Naive thymus-derived CD4-positive, alpha-beta T cell (primary cell): ENCODE data around the gene FAM83D. TPM values are rescaled to one million over a fixed set of nuclear protein-coding genes. Genes with fewer than 3 reads are reported as not detected.

Source experiments
- ATAC-seq: fragments of 150-1000 bp; cut with Tn5 transposase; 2 replicates; pipeline ENCODE4 v1.10.0; 2021; ENCODE audit warnings: mild to moderate bottlenecking, moderate library complexity
- CTCF ChIA-PET: fragments of 350-600 bp; sonication (Branson Sonifier 250); formaldehyde crosslinking; loops from one replicate; lab custom pipeline; 2021; ENCODE audit warnings: antibody characterized with exemption; lab: Charles Lee
- POLR2A ChIA-PET: fragments of 350-600 bp; sonication (Branson Sonifier 250); formaldehyde crosslinking; loops from one replicate; lab custom pipeline; 2021; ENCODE audit warnings: antibody characterized with exemption, inconsistent platforms; lab: Charles Lee
- DNase-seq, 9 donors: peaks; one replicate each; pipeline versions ENCODE4 v3.0.0 to v3.0.0-alpha.2; 2020 to 2022; ENCODE audit warnings: mixed read lengths in 1 of 9
- H3K27ac ChIP-seq: one replicate; pipeline ENCODE4 v1.7.0; 2013; ENCODE audit warnings: mild to moderate bottlenecking, low read depth, low read length, moderate library complexity
- H3K27me3 ChIP-seq, 2 donors: one replicate each; pipeline ENCODE4 v1.7.0; 2013; ENCODE audit warnings: low read length in 2 of 2, mild to moderate bottlenecking in 2 of 2, moderate library complexity in 2 of 2; ENCODE audit not compliant: control insufficient read depth in 2 of 2, insufficient read depth in 2 of 2
- H3K36me3 ChIP-seq, 3 experiments: 1 replicate in 2 of 3; 2 replicates in 1 of 3; pipeline ENCODE4 v1.7.0; 2013; ENCODE audit warnings: low read length in 3 of 3, mild to moderate bottlenecking in 3 of 3, moderate library complexity in 1 of 3; ENCODE audit not compliant: insufficient read depth in 3 of 3, control insufficient read depth in 2 of 3
- H3K4me1 ChIP-seq, 2 donors: one replicate each; pipeline ENCODE4 v1.7.0; 2013; ENCODE audit warnings: low read length in 2 of 2, mild to moderate bottlenecking in 2 of 2, moderate library complexity in 1 of 2; ENCODE audit not compliant: control insufficient read depth in 2 of 2, insufficient read depth in 2 of 2
- H3K4me3 ChIP-seq: 2 replicates; pipeline ENCODE4 v1.7.0; 2013; ENCODE audit warnings: mild to moderate bottlenecking, low read length
- H3K9me3 ChIP-seq, 3 experiments: 1 replicate in 2 of 3; 2 replicates in 1 of 3; pipeline ENCODE4 v1.7.0; 2013; ENCODE audit warnings: low read length in 3 of 3; ENCODE audit not compliant: control insufficient read depth in 2 of 3
- H3K27ac Mint-ChIP-seq, 9 donors: one replicate each; pipeline ENCODE4 v1.8.0; 2020 to 2022; ENCODE audit warnings: mixed read lengths in 9 of 9, mild to moderate bottlenecking in 8 of 9, moderate library complexity in 5 of 9, inconsistent platforms in 2 of 9
- H3K27me3 Mint-ChIP-seq, 5 donors: one replicate each; pipeline ENCODE4 v1.8.0; 2021 to 2022; ENCODE audit warnings: mixed read lengths in 5 of 5, mild to moderate bottlenecking in 1 of 5
- H3K36me3 Mint-ChIP-seq, 5 donors: one replicate each; pipeline ENCODE4 v1.8.0; 2020 to 2022; ENCODE audit warnings: mixed read lengths in 5 of 5, mild to moderate bottlenecking in 3 of 5, inconsistent platforms in 1 of 5
- H3K4me1 Mint-ChIP-seq, 7 donors: one replicate each; pipeline ENCODE4 v1.8.0; 2020 to 2022; ENCODE audit warnings: mixed read lengths in 7 of 7, mild to moderate bottlenecking in 3 of 7, inconsistent platforms in 1 of 7
- H3K4me3 Mint-ChIP-seq, 10 donors: one replicate each; pipeline ENCODE4 v1.8.0; 2020 to 2022; ENCODE audit warnings: mild to moderate bottlenecking in 10 of 10, mixed read lengths in 10 of 10, moderate library complexity in 6 of 10, inconsistent platforms in 2 of 10
- H3K9me3 Mint-ChIP-seq, 11 donors: one replicate each; pipeline ENCODE4 v1.8.0; 2020 to 2022; ENCODE audit warnings: mixed read lengths in 11 of 11, mild to moderate bottlenecking in 4 of 11, inconsistent platforms in 1 of 11, moderate library complexity in 1 of 11
- intact Hi-C, 2 donors: fragments of 100-400 bp; cut with micrococcal nuclease; formaldehyde crosslinking; loops; one replicate each; pipeline ENCODE4 v1.15.1; 2023
- polyA plus RNA-seq, 2 donors: library from polyadenylated mRNA; unstranded; fragments of 300-500 nt; fragmentation: Illumina TruSeq; gene quantifications; one replicate each; pipeline ENCODE4 v1.2.3, GENCODE V29; 2021
- total RNA-seq, 6 experiments: library from RNA in 5 of 6; stranded (reverse) in 5 of 6; gene quantifications; 1 replicate in 5 of 6; 2 replicates in 1 of 6; pipeline ENCODE4 v1.2.3 and lab custom pipeline; 2021 to 2026

The FAM83D gene
- total and polyA plus RNA-seq, 7 experiments from 2014 or later, result 0.82 to 11.1 (median 1.8) TPM

DNA sequence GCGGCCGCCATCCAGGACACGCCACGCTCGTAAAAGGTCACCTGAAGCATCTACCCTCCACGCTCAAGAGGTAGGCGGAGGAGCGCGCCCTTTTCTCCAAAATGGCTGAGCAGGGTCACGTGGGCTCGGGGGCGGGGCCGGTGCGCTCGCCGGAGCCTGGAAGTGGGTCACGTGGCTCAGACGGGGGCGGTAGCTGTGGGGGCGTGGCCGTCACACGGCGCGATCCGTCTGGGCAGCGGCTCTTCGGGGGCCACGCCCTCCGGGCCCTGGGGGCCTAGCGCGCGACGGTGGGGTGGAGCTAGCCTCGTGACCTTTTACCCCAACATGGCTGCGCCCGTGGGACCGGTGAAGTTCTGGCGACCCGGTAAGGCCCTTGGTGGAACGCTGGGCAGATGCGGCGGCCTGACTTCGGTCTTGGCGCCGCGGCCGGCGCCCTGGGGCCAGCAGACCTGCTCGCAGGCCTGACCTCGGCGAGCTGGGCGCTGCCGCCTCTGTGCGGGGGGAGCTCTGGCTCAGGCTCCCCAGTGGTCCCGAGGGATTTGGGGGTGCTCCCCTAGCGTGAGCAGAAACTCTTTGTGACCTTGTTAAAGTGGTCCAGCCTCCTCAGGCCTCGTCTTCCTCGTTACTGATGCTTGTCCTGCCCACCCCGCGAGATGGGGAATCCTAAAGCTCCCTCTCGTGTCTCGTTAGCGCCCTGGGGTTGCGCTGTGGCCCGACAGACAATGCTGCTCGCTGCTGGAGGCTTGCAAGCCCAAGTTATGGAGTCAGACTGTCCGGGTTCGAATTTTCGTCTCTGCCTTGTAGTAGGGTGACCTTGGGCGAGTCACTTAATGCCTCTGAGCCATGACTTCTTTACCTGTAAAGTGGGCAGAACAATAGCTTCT, 36.1 kb downstream of the FAM83D start, which contains the start of gene DHX35:
TSS of gene DHX35 (plus strand) at position 301 of the 884 bp plus-strand sequence. CDS start at position 325, 24 bp downstream.
- ChIA-PET CTCF (interaction anchor here (0.6 to 2.4 kb wide), 6 partner anchors 11 to 1189 kb away, joined by 3 to 8 read pairs (median 4); partner anchors contain the start of genes FAM83D and PPP1R16B), POLR2A (interaction anchor here (0.6 to 3.0 kb wide), 16 partner anchors 9 to 929 kb away, joined by 3 to 24 read pairs (median 4); partner anchors contain the start of genes ACTR5, FAM83D, PPP1R16B and RPRD1B)
- peaks cover 0 to 4% (median 0%) of the 10 kb centered on the region in 3 experiments for H3K36me3 ChIP-seq
- intact Hi-C loops, result loop anchor here (1.0 to 5.0 kb wide), 9 partner anchors 36 to 1865 kb away; partner anchors contain the start of genes ACTR5 (in 2 of the 2), FAM83D (in 2 of the 2), PPP1R16B (in 1 of the 2) and RALGAPB (in 1 of the 2)
- no peaks in the 10 kb centered on the region for H3K9me3 ChIP-seq
- DNase-seq (peak; percentile 96 to 99 (median 98)), ATAC-seq (peak; percentile 100)
- H3K27me3 ChIP-seq, result no peaks in the 10 kb centered on the region
- H3K4me3 ChIP-seq, result peak within 1 kb of the TSS; percentile 97
- Mint-ChIP-seq H3K36me3 (peaks cover 0 to 17% (median 3%) of the 10 kb centered on the region in 5 donors), H3K4me3 (peak within 1 kb of the TSS; percentile 92 to 97 (median 96)), H3K9me3 (no peaks in the 10 kb centered on the region), H3K4me1 (peaks cover 16 to 46% (median 34%) of the 10 kb centered on the region in 7 donors), H3K27ac (peak within 1 kb of the TSS; percentile 92 to 98 (median 96)), H3K27me3 (no peaks in the 10 kb centered on the region)
- H3K27ac ChIP-seq, result peak within 1 kb of the TSS; percentile 80
- H3K4me1 ChIP-seq, result peaks cover 6 to 16% of the 10 kb centered on the region in 2 donors

DNA sequence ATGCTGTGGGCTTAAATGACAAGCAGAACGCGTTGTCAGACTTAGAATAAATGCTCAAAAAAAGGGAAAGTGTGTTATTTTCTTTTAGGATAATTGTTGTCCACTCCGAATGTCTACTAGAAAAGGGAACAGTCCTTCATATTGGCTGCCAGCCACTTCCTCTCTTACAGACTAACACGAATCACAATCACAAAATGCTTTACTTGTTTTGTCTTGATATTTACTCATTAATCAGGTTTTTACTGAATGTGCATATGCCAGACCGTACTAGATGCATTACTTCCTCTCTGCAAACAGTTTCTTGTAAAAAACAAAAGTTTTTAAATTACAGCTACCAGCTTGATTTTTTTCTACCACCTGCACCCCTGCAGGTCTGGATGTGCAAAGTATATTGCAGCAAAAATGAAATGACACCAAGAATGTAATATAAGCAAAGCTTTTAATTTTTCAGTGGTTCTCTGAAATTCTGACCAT, 36.7 kb downstream of the FAM83D start:
- Mint-ChIP-seq H3K27me3 (no peaks in the 10 kb centered on the region), H3K4me1 (peaks cover 16 to 50% (median 34%) of the 10 kb centered on the region in 7 donors), H3K9me3 (no peaks in the 10 kb centered on the region), H3K27ac (peak overlapping the region; percentile 86 to 98 (median 94)), H3K36me3 (peaks cover 0 to 20% (median 3%) of the 10 kb centered on the region in 5 donors), H3K4me3 (peak overlapping the region; percentile 92 to 97 (median 96))
- CTCF ChIA-PET, result interaction anchor here (0.7 to 2.4 kb wide), 5 partner anchors 10 to 211 kb away, joined by 3 to 8 read pairs (median 5); partner anchors contain the start of genes FAM83D and PPP1R16B
- DNase-seq, result no peak
- Histone ChIP-seq H3K27me3 (no peaks in the 10 kb centered on the region), H3K9me3 (no peaks in the 10 kb centered on the region), H3K27ac (peak overlapping the region; percentile 80), H3K4me3 (peak overlapping the region; percentile 97), H3K4me1 (peaks cover 6 to 16% of the 10 kb centered on the region in 2 donors), H3K36me3 (peaks cover 0 to 5% (median 0%) of the 10 kb centered on the region in 3 experiments)
- intact Hi-C loops, result loop anchor here (1.0 to 5.0 kb wide), 9 partner anchors 37 to 1866 kb away; partner anchors contain the start of genes ACTR5 (in 2 of the 2), FAM83D (in 2 of the 2), PPP1R16B (in 1 of the 2) and RALGAPB (in 1 of the 2)
- ATAC-seq, result no peak
- POLR2A ChIA-PET, result interaction anchor here (0.6 to 3.0 kb wide), 8 partner anchors 9 to 929 kb away, joined by 3 to 24 read pairs (median 6); partner anchors contain the start of genes ACTR5, FAM83D, RPRD1B and TTI1

- intact Hi-C loops, result loop anchor here in 1 of 2 donors (5.0 kb wide), 1 partner anchor 1866 kb away; the partner anchor contains the start of gene RBL1
- Mint-ChIP-seq H3K4me3 (peak overlapping the region in 1 of 10 donors; percentile 13), H3K27ac (no peak overlapping the region), H3K4me1 (peaks cover 16 to 50% (median 34%) of the 10 kb centered on the region in 7 donors), H3K27me3 (no peaks in the 10 kb centered on the region), H3K9me3 (no peaks in the 10 kb centered on the region), H3K36me3 (peaks cover 0 to 21% (median 3%) of the 10 kb centered on the region in 5 donors)
- no peaks in the 10 kb centered on the region for H3K9me3 ChIP-seq
- ChIA-PET POLR2A (no interaction called here), CTCF (interaction anchor here (0.6 to 2.4 kb wide), 3 partner anchors 9 to 1438 kb away, joined by 3 to 8 read pairs (median 5); partner anchors contain the start of gene FAM83D)
- DNase-seq (no peak), ATAC-seq (no peak)
- H3K4me1 ChIP-seq, result peaks cover 6 to 16% of the 10 kb centered on the region in 2 donors
- H3K4me3 ChIP-seq, result no peak overlapping the region
- H3K36me3 ChIP-seq, result peaks cover 0 to 9% (median 0%) of the 10 kb centered on the region in 3 experiments
- no peak overlapping the region for H3K27ac ChIP-seq
- no peaks in the 10 kb centered on the region for H3K27me3 ChIP-seq
Observed at GRCh38 chr20:38963745-38964144, 37.5 kb downstream of the FAM83D start.

DNA sequence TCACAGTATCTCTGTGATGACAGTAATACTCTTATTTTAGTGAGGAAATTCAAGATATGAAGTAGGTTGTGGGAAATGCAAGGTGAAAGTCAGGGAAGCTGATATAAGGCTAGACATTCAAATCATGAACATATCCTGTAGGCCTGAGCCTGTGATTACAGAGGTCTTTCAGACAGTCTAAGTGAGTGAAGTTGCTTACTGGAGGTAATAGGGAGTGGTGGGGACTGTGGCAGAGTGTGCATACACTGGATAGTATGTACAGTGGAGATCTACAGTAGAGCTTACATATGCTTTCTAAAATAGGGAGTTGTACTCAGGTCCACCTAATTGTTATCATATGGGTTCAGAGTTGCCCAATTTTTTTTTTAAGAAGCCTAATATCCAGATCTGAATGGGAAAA, 39.0 kb downstream of the FAM83D start:
- CTCF ChIA-PET, result interaction anchor here (1.2 to 1.3 kb wide), 2 partner anchors 9 to 15 kb away, joined by 4 to 5 read pairs; no protein-coding TSS in a partner anchor
- POLR2A ChIA-PET, result interaction anchor here (1.3 kb wide), 1 partner anchor 14 kb away, joined by 4 read pairs; no protein-coding TSS in a partner anchor
- no peak overlapping the region for H3K27ac Mint-ChIP-seq
- no peaks in the 10 kb centered on the region for H3K9me3 Mint-ChIP-seq
- no peaks in the 10 kb centered on the region for H3K27me3 Mint-ChIP-seq
- H3K36me3 Mint-ChIP-seq, result peaks cover 3 to 25% (median 5%) of the 10 kb centered on the region in 5 donors
- Histone ChIP-seq H3K4me3 (no peak overlapping the region), H3K27me3 (no peaks in the 10 kb centered on the region), H3K4me1 (peaks cover 6 to 16% of the 10 kb centered on the region in 2 donors), H3K27ac (no peak overlapping the region), H3K36me3 (peaks cover 0 to 18% (median 0%) of the 10 kb centered on the region in 3 experiments), H3K9me3 (no peaks in the 10 kb centered on the region)
- ATAC-seq (no peak), DNase-seq (no peak)
- H3K4me1 Mint-ChIP-seq, result peaks cover 16 to 47% (median 34%) of the 10 kb centered on the region in 7 donors
- intact Hi-C loops, result no loop called here
- no peak overlapping the region for H3K4me3 Mint-ChIP-seq

DNA sequence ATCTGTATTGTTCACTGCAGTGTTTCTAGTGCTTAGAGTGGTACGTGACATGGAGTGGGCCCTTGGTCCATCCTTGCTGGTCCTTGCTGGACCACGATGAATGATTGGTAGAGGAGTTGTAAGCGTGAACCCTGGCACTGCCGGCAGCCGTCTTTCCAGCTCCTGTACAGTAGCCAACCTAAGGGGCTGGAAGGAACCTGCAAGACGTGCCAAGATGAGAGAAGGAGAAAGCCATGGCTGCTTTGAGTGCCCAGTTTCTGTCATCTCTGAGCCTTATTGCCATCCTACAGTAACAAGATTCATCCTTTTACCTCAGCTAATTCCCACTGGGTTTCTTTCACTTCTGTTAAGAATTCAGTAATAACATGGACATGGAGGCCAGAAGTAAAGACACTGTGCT, 41.9 kb downstream of the FAM83D start:
- Mint-ChIP-seq H3K4me1 (peaks cover 3 to 38% (median 15%) of the 10 kb centered on the region in 7 donors), H3K4me3 (no peak overlapping the region), H3K27me3 (no peaks in the 10 kb centered on the region), H3K36me3 (peaks cover 7 to 40% (median 14%) of the 10 kb centered on the region in 5 donors), H3K9me3 (no peaks in the 10 kb centered on the region), H3K27ac (peak overlapping the region in 1 of 9 donors; percentile 49)
- no peak overlapping the region for H3K27ac ChIP-seq
- ATAC-seq (no peak), DNase-seq (no peak)
- no peaks in the 10 kb centered on the region for H3K9me3 ChIP-seq
- peaks cover 0 to 40% (median 4%) of the 10 kb centered on the region in 3 experiments for H3K36me3 ChIP-seq
- H3K27me3 ChIP-seq, result no peaks in the 10 kb centered on the region
- peaks cover 0 to 5% of the 10 kb centered on the region in 2 donors for H3K4me1 ChIP-seq
- POLR2A ChIA-PET, result no interaction called here
- CTCF ChIA-PET, result no interaction called here
- intact Hi-C loops, result no loop called here
- H3K4me3 ChIP-seq, result no peak overlapping the region

- peaks cover 13 to 44% (median 27%) of the 10 kb centered on the region in 5 donors for H3K36me3 Mint-ChIP-seq
- ATAC-seq, result no peak
- CTCF ChIA-PET, result no interaction called here
Observed at GRCh38 chr20:38969708-38970107, 43.5 kb downstream of the FAM83D start.

More at GRCh38 chr20:38969708-38970107, 43.5 kb downstream of the FAM83D start:
- Histone ChIP-seq H3K36me3 (peaks cover 0 to 56% (median 4%) of the 10 kb centered on the region in 3 experiments), H3K9me3 (no peaks in the 10 kb centered on the region), H3K27me3 (no peaks in the 10 kb centered on the region), H3K4me3 (no peak overlapping the region), H3K4me1 (no peaks in the 10 kb centered on the region), H3K27ac (no peak overlapping the region)
- Mint-ChIP-seq H3K4me1 (peaks cover 3 to 38% (median 10%) of the 10 kb centered on the region in 7 donors), H3K27ac (no peak overlapping the region), H3K27me3 (no peaks in the 10 kb centered on the region), H3K4me3 (no peak overlapping the region), H3K9me3 (no peaks in the 10 kb centered on the region)
- no peak for DNase-seq
- intact Hi-C loops, result no loop called here
- POLR2A ChIA-PET, result no interaction called here
